ENCODE measurements around the gene PARP9.

GRCh38 chr3:122578069-122578740 is 14.1 kb upstream of the PARP9 start:
- TF ChIP-seq CTCF (IDR thresholded peaks at IDR 0.05): no peak
- TF ChIP-seq EP300 (IDR thresholded peaks at IDR 0.05): no peak

All from gastroesophageal sphincter (tissue), 3 donors.